Dermis blood vessel endothelial cell (primary cell): Measurements from ENCODE around the gene EIF1. TPM values are rescaled to one million over a fixed set of nuclear protein-coding genes. Genes with fewer than 3 reads are reported as not detected.
"Not testable (repeated sequence)": the region's sequence is repeated elsewhere in the genome, so short reads cannot be mapped to it uniquely, and the experiment has no call there.

Source experiments
- DNase-seq: peaks from one replicate; pipeline ENCODE4 v3.0.0; 2010
- total RNA-seq: library from RNA; depleted of rRNA; stranded (reverse); fragments of >200 nt; gene quantifications from 2 replicates; pipeline ENCODE4 v1.2.3, GENCODE V29; 2014

EIF1 gene
- total RNA-seq, 1 donor from 2014 or later, result 93.3 TPM

GRCh38 chr17:41656249-41657023 is 32.2 kb upstream of the EIF1 start:
- no peak for DNase-seq

GRCh38 chr17:41657176-41657754 is 31.4 kb upstream of the EIF1 start:
- DNase-seq, result no peak

DNA sequence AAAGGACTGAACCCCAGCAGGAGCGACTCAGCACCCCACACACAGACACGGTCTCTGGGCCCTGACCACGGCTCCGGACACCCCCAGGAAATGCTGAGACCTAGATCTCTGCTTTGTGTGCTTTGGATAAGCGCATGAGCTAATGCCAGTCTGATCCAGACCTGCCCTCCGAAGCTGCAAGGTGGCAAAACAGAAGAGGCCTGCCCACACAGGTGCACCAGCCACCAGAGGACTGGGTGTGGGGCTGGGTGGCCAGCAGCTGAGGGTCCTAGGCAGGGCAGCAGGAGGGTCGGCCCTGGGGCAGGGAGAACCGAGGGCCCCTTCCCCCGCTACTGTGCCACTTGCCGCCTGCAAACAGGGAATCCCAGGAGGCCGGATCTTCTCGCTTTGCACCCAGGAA is 30.7 kb upstream of the EIF1 start:
- DNase-seq, result no peak

DNA sequence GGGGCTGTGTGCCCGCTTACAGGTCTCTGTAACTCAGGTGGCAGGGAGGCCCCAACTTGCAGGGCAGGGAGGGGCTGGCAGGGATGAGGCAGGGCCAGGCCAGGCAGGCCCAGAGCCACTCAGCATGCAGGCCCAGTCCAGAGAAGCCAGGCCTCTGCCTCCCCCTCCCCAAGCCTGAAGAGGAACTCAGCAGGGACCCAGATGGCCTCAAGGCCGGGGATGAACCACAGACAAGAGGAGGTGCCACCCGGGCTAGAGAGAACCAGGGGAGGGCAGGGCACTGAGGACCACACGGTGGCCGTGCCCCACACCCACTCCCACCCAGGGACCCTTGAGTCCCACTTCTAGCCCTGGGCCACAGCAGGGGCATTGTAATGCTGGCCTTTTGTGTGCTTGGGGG is 29.8 kb upstream of the EIF1 start:
- no peak for DNase-seq

GRCh38 chr17:41659427-41660212 is 29.1 kb upstream of the EIF1 start:
- DNase-seq, result no peak

DNA sequence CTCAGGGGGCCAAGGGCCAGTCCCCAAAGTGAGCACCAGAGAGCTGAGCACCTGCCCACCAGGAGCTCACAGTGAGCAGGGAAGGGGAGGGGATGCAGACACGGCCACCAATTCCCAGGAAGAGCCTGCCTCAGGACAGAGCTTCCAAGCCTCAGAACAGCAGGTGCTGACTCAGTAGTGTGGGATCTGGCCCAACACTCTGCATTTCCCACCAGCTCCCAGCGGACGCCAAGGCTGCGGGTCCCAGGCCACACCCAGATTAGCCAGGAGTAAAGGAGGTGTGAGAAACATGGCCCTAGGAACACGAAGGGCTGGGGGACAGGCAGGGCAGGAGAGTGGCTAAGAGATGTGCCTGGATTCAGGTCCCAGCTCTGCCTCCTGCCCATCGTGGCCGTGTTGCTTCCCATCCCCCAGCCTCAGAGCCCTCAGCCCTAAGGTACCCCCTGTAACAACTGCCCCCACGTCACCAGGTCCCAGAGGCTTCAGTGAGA is 28.4 kb upstream of the EIF1 start:
- no peak for DNase-seq

DNA sequence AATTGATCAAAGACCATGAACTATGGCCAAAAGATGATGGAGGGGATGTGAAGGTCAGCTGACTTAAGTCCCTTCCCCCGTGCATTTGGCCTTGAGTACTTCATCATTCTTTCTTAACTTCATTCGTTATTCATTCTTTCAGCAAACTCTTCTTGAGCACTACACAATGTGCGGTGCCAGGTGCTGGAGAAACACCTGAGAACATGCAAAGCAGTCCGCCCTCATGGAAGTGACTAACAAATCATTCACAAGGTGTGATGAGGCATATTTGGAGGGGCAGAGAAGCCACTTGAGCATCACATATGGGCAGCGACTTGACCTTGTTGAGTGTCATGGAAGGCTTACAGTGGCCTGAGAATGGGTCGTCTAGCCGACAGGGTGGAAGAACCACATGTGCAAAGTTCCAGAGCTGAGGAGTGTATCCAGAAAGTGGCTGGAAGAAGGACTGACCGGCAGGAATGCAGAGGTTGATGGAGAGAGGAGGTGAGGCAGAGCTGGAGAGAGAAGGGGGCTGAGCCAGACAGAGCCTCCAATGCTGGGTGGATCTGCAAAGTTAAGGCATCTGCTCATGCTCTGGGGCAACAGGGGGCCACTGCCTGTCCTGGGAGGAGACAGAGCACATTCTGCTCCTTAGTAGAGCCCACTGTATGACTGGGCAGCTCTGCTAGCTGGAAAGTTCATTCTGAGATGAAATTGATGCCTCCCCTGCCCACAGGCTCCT is 25.1 kb upstream of the EIF1 start:
- no peak for DNase-seq

DNA sequence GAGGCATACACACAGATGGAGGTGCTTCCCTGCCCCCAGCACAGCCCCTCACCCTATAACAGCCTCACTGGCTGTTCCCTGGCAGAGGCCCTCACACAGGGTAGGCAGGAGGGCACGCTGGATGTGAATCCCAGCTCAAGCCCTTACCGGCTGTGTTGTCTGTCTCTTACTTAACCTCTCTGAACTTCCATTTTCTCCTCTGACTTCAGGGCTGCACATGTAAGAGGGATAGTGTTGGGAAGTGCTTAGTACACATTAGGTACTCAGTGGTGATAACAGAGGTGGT is 24.6 kb upstream of the EIF1 start:
- DNase-seq, result no peak

DNA sequence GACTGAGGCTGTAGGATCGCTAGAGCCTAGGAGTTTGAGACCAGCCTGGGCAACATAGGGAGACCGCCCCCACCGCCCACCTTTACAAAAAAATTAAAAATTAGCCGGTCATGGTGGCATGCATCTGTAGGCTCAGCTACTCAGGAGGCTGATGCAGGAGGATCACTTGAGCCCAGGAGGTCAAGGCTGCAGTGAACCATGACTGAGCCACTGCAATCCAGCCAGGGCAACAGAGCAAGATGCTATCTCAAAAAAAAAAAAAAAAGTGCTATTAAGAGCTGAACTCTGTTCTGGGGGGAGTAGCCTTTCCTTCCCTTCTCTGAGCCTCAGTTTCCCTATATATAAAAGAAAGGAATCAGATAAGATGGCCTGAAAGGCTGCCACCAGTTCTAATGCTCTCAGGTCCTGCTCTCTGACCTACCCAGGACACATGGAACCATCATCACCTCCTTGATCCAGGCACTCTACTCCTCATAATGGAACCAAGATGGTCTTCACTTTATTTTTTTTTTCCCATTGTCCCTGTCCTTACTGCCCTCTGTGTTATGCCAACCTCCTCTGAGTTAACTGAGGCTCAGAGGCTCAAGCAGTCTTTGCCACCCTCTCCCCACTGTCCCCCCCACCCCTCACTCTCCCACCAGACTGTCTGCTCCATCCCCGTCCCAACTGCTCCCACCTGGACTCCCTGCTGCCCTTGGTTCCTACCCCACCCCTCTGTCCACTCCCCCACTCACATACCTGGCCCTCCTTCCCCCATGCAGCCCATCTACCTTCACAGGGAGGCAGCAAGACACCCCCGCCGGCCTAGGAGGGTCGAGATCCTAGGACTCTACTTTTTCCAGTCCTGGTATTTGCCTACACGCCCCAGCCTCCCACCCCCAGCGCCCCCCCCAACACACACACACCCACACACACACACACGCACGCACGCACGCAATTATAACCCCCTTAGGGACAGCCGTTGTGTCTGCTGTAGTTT is 23.8 kb upstream of the EIF1 start:
- no peak for DNase-seq

DNA sequence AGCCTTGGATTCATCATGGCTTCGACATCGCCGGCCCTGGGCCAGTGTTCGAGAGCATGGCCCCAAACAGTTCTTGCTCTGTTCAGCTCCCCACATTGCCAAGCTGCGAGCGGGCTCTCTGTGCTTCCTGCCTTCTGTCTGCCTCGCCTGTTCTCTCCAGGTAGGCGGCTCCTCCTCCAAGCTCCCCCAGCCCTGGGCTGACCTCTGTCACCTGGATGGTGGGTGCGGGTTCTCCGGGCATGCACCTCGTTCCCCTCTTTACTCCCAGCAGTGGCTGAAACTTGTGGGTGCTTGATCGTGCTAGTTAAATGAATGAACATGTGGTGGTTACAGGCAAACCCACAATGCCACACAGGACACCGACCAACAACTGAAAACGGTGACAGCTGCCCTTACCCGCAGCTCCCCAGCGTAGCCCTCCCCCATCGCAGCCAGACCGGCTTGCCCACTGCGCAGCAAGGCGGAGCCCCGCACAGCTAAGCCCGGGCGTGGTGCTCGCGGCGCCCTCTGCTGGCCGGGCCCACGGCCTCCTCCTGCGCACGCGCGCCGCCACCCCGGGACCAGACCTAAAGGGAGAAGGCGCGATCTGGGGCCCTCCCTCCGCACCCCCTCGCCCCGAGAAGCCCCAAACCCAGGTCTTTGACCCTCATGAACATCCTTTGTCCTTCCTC is 23.0 kb upstream of the EIF1 start:
- peak; percentile 90 for DNase-seq

DNA sequence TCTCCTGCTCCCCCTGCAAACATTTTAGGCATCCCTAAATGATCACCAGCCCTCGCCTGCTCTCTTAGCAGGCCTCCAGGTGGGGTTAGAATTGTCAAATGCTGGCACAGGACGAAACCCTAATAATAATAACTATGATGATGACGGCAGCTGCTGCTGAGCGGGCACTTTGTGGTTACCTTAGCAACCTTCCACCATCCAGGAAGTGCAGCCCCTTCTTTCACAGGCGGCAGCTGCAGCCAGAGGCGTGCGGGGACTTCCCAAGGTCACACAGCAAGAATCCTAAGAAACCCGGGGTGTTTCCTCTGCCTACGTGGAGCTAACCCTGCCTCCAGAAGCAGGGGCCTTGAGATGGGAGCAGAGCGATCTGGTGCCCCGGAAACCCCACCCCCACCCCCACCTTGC is 22.4 kb upstream of the EIF1 start:
- peak; percentile 66 for DNase-seq

DNA sequence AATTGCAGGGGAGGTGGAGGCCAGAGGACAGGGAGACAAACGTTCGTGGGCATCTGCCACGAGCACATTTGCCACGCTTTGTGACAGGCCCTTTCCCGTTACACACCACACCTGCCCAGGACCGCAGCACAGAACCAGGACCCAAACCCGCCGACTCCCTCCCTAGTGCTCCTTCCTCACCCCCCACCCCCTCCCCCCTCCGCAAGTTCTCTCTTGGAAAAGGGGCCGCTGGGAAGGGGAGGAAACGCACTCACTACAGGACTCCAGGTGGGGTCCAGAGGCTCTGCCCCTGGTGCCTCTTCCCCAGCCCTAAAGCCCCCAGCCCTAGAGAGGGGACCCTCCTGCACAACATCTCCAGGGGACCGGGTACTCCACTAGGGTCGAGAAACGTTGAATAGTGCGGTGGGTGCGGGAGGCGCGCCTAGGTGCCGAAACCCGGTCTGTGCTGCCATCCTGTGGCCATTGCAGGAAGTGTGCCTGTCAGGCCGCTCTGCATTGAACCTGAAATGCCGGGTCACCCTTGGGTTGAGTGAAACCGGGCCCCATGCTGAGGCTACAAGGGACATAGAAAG is 21.9 kb upstream of the EIF1 start:
- peak; percentile 83 for DNase-seq

- DNase-seq, result no peak
Observed at GRCh38 chr17:41667280-41668041, 21.2 kb upstream of the EIF1 start.

DNA sequence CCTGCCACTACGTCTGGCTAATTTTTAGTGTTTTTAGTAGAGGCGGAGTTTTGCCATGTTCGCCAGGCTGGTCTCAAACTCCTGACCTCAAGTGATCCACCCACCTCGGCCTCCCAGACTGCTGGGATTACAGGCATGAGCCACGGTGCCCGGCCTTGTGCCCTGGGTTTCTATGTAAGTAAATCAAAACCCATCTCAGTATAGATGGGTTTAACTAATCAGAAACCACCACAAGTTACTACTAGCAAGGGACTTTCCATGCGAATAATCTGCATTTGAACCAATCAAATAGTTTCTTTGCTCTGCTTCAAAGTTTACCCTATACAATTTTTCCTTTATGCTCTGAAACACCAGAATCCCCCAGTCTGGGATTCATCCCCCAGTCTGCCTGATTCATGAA is 16.5 kb upstream of the EIF1 start:
- DNase-seq, result no peak

DNA sequence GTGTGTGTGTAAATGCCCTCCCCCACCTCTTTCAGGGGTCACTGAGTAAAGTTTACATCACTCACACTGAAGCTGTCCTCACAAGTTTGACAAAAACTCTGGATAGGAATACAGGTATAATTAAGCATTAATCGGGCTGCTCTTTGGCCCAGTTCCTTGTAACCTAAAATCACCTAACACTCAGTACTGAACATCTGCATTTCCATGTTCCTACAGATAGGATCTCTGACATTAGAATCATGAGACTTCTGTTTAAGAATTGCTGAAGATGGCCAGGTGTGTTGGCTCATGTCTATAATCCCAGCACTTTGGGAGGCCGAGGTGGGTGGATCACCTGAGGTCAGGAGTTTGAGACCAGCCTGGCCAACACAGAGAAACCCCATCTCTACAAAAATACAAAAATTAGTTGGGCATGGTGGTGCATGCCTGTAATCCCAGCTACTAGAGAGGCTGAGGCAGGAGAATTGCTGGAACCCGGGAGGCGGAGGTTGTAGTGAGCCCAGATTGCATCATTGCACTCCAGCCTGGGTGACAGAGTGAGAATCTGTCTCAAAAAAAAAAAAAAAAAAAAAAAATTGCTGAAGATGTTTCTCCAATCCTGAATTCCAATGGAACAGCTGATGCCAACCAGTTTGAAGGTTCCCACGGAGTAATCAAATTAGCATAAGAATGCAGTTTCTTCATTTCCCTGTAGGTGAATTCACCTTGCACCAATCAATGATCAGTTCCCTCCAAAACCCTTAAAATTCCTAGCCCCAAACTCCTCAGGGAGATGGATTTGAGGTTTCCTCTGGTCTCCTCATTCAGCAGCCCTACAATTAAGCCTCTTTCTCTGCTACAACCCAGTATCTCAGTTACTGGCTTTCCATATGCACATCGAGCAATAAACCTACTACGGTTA is 13.3 kb upstream of the EIF1 start:
- not testable (repeated sequence) for DNase-seq

DNA sequence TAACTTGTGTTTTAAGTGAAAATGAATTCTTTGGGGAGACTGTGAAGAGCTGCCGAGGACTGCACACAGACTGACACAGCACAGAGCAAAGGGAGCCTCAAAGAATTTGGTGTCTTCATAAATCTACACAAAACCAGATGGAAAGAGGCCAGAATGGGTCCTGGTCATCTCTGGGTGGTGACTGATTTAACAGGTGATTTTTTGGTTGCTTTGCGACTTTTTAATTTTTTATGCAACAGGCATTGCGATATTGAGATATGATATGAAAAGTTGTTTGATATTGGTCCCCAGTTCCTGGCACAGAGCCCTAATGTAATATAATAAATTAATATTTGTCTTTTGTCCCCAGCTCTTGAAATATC is 12.6 kb upstream of the EIF1 start:
- DNase-seq, result no peak

- DNase-seq, result peak; percentile 70
Observed at GRCh38 chr17:41678411-41678906, 10.2 kb upstream of the EIF1 start.

GRCh38 chr17:41678907-41679739 is 9.6 kb upstream of the EIF1 start:
- DNase-seq, result peak; percentile 81
